AG08396 (cell line): Measurements from ENCODE around the gene GPR161.

ENCODE experiments used
- DNase-seq: peaks from one replicate; pipeline ENCODE4 v3.0.0; 2012; ENCODE audit warnings: low spot score, mixed read lengths

Gene GPR161

DNA sequence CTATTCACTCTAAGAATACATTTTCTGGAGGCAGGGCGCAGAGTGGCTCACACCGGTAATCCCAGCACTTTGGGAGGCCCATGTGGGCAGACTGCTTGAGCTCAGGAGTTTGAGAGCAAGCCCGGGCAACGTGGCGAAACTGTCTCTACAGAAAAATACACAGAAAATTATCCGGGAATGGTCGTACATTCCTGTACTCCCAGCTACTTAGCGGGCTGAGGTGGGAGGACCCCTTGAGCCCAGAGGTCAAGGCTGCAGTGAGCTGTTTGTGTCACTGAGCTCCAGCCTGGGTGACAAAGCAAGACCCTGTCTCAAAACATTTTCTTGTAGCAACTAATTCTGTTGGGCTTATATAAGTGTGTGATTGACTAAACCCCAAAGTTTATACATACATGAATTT lies 30.5 kb downstream of the GPR161 start:
- no peak for DNase-seq

DNA sequence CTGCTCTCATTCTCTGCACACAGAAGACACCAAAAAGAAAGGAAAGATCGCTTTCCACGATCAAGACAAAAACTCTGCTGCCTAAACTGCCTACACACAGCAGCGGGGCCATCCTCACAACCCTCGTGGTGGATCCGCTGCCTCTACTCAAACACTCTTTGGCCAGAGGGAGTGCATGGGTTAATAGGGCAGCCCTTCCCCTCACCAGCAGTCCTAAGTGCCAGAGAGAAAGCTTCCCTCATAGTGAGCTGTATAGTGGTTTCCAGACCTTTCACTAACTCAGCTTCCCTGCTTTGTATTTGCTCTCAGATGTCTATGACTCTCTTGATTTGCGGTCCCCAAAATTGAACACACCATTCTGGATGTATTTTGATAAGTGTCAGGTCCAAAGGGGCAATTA lies 30.9 kb downstream of the GPR161 start:
- DNase-seq = no peak

DNA sequence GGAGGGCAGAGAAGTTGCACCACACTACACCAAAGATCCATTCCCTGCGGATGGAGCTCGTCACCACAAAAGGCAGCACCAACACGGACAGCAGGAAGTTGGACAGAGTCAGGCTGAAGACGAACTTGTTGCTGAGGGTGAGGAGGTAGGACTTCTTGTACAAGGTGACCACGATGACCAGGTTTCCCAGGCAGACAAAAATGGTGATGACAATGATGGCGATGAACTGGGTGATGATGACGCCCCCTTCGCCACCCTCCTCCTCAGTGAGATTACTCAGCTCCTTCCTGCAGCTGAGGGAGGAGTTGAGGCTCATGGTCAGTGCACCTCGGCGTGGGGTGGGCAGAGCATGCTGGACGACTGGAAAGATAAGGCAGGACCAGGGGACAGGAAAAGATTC lies 32.2 kb downstream of the GPR161 start:
- no peak for DNase-seq

DNA sequence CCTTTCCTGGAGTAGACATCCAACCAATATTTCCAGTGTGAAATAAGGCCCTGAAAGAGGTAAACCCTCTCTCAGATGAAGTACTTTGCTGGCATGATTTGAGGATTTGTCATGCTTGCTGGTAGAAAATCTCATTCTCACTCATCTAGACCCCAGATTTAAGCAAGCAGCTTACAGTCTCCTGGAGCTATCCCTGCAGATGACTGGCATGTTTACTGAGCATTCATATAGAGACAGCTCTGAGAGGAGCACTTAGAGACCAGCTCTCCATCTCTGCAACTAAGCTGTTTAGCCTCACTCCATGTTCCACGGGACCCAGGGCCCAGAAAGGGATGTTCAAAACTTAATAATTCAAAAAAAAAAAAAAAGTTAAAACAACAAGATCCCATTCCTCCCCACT lies 34.2 kb downstream of the GPR161 start:
- no peak for DNase-seq

DNA sequence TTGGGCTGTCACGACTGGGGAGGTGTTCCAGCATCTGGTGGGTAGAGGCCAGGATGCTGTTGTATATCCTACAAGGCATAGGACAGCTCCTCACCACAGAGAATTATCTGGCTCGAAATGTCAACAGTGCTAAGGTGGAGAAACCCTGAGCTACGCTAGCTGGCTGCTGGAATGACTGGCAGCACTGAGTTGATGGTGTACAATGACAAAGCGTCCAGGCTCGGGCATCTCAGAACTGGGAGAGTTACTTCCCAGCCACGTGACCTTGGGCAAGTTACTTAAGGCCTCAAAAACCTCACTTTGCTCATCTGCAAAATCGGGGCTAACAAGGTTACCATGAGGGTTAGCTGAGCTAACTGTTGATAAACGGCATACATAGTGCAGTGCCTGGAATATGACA lies 35.4 kb downstream of the GPR161 start:
- no peak for DNase-seq

DNA sequence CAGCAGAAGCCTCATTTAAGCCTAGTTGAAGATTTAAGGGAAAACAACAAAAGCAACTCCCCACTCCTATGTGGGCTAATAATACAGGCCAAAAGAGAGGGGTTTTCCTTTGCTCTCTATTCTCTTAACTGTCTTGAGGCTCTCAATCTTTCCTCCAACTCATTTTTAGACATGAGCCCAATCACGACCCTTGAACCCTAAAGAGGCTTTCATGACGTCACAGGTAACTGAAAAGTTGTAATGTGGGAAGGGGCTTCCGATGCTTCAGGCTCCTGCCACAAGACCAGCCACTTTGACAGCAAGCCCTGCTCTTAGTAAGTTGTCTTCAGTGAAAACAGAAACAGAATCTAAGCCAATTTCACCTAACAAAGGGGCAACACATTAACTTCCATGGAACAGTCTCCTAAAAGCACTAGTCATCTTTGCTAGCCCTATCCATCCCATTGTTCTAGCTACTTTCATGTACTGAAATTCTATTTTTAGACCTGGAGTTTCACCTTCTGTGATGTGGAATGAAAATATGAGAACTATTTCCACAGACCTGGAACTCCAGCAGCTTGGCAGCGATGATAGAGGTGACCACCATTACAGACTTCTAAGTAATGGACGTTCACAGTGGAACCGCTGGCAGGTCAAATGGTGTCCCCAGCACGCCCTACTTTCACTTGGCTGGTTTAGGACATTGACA lies 36.3 kb downstream of the GPR161 start:
- DNase-seq = no peak

DNA sequence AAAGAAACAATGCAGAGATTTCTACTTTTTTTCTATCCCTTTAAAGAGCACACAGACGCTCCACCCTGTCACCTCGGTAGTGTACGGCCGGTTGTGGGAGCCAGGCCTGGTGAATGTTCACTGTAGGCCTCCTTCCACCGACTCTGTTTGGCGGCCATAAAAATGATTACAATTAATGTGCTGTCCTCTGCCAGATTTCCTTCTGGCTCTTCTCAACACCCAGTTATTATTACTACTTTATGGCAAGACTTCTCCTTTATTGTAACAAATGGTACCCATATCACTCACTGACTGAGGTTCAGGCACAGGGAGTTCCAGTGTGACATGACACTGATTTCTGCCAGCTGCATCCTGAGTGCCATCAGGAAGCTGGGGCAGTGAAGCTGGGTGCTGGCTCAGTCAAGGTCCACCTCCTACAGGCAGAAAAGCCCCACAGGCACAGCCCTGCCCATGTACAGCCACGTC lies 37.4 kb downstream of the GPR161 start:
- no peak for DNase-seq

DNA sequence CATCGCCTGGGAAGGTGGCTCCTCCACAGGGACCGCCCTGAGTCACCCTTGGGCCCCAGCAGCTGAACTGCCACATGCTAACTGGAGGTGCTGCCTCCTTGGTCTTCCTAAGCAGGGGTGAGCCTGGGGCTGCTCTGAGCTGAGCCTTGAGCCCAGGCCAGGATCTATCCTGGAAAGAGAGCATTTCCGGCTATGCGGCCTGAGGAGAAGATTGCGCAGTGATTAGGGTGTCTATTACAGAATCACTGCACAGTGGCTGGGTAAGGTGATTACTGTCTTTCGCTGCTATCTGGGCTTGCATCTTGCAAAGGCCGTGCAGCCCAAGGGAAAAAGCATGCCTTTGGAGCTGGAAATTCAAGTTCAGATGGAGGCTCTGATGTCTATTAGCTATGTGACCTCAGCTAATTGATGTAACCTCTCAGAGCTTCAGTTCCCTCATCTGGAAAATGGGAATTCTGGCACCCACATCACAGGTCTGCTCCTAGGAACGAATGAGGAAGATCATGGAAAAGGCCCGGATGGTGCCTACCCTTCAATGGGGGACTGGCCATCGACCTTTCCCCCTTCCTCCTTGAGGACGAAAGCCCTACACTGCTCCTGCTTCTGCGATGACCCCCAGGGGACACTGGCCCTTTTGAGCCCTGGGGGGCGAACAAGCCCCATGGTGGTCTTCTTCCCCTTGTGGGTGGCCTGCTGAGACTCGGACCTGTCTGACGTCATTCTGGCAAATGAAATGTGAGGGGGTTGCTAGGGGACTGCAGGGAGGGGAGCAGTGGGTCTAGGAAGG lies 38.0 kb downstream of the GPR161 start:
- DNase-seq = no peak

DNA sequence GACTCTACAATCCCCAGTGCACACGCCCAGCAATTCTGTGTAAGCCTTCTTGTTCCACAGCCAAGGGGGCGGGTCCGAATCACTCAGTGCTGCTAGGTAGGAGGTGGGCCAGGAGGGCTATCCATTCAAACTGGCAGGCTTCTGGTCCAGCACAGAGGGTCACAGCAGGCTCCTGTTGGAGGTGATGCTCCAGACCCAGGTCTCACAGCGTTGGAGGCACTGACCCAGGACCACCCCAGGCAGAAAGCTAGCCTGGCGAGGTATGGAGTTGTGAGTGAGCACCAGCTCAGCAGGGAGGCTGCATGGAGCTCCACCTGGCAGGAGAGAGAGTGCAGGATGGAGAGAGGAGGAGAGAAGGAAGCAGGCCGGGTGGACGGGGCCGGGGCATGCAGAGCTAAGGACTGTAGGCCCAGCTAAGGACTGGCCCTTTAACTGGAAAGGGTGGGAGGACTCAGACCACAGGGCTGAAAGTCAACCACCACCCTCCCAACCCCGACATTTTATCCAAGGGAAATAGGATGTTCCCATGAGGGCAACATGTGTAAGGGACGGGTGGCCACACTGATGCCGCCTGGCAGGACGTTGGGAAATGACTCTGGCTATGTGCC lies 38.7 kb downstream of the GPR161 start:
- no peak for DNase-seq

DNA sequence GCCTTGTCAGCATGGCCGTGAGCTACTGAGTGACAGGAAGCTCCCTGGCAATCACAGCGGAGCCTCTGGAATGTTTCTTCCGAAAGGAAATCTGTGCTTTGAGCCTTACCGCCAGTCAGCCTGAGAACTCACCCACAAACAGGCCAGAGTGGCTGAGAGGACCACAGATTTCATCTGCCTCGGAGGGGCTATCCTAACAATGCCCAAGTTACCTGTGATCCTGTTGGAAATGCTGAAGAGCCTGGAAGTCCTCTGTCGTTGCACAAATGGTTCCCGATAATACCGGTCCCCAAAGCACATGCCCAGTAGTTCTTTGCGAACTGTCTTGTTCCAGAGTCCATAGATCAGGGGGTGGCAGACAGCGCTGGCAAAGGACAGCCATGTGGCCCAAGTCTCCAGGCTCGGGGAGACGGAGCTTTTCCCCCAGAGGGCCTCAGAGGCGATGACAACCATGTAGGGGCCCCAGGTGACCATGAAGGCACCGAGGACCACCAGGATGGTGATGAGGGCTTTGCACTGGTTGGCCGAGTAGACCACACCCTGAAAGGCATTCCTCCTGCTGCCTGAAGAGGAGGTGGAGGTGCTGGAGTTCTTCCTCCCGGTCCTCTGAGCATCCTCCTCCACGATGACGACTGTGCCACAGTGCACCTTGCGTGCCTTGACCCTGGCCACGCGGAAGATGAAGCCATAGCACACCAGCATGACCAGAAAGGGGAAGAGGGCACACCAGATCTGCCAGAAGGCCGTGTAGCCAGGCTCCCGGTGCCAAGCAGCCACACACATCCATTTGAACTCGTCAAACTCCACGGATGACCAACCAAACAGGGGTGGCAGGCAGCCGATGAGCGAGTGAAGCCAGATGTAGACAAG lies 40.2 kb downstream of the GPR161 start:
- no peak for DNase-seq

DNA sequence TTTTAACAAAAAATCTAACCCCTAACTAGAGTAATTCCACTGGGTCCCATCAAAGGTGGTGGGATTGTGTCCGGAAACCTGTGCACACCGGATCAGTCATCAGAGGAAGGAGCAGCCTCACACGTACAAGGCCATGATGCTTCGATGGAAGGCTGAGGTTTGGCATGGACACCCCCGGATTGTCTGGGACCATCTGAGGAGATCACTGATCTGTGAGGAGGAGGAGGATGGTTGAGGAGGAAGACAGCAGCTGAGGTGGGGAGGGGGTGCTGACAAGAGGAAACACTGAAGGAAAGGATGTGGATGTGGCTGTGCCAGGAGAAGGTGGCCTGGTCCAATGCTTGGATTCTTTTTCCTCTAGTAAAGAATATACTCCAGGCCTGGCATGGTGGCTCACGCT lies 41.3 kb downstream of the GPR161 start:
- DNase-seq = no peak

DNA sequence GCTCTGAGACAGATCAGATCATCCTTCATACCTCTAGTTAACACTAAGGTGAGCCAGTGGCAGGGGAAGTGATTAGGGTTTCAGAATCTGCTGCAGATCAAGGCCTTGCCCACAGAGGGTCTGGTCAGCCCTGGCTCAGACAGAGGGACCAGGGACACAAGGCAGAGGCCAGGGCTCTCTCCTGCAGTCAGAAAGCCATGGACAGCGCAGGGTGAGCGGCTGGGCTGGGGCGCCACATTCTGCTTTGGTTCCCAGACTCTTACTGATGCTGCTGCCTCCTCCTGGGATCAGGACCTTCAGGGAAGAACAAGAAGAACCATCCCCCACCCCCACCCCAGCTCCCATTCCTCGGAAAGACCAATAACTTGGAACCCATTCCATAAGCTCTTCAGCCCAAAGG lies 43.1 kb downstream of the GPR161 start:
- DNase-seq = no peak

DNA sequence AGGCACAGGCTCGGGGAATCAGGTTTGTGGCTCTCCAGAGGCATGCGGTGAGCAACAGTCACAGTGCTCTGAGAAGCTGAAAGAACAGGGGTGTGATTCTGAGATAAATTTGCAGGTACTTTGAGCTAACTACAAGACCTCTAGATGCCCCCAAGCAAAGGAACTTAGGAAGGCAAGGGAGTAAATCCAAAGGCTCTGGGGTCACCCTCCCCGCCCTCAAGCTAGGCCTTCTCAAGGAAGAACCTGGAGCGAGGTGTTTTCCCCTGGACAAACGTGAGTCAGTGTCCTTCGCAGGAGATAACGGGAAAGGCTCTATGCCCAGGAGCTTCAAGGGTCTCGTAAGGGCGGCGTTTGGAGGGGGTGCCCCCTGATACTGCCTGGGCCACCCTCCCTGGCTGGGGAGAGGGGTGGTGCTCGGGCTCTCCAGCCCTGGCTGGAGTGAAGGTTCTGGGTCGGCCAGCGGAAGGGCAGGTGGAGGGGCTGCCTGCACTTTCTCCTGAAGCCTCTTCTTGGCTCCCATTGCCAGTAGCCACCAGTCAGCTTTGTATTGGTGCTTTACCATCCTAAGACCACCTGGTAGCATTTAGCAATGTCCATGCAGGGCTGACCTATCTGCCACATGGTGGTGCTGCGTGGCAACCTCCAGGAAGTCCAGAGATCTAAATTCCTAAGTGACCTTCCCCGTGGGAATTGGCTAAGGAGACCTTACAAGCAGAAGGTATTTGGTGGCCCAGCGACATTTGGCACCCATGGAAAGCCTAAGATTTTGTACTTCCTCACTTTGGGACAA lies 44.0 kb downstream of the GPR161 start:
- DNase-seq = no peak

DNA sequence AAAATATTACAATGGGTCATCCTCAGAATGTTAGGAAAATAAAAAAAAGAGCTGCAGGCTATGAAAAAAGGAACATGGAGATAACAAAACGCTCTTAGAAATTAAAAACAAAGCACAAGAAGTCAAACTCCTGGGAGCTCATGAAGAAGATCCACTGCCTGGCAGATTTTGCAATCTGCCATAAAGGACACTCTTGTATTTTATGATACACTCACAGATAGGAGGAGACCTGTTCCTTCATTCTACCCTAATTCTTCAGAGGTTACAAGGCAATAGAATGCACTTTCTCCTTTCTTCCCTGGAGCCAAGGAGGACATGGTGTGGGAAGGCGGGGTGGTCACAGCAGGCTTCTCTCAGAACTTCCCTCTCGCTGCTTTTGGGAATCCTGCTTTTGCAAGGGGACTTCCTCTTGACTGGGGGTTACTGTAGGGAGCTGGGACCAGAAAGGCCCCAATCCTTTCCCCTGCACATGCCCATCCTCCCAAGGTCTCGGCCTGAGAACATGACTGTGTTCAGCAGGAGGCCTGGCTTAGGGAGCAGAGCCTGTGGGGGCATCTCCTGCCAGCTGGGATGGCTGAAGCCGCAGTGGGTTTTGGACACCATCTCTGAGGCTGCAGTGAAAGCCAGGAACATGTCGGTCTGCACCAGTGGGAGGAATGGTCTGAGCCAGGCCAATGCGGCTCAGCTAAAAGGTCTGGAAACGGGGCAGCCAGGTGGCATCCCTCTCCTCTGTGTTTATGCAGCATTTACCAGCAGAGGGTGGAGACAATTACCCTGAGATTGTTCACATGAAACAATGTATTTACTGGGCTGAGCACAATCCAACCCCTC lies 44.8 kb downstream of the GPR161 start:
- DNase-seq = no peak

DNA sequence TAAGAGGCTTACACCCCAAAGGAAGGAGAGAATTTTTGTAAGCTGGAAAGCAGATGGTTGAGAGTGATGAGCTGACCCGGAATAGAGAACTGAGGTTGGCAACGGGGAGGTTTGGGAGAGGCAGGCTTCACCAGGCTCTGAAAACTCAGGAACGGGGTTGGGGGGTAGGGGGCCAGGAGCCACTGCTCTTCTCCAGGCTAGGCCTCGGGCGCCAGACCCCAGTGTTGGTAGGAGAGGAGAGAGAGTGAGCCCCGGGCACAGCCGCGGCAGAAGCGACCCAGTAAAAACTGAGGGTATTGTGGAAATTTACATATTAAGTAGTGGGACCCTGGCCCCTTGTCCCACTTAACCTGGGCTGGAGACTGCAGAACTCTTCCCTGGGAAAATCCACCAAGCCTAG lies 45.7 kb downstream of the GPR161 start:
- DNase-seq = no peak

DNA sequence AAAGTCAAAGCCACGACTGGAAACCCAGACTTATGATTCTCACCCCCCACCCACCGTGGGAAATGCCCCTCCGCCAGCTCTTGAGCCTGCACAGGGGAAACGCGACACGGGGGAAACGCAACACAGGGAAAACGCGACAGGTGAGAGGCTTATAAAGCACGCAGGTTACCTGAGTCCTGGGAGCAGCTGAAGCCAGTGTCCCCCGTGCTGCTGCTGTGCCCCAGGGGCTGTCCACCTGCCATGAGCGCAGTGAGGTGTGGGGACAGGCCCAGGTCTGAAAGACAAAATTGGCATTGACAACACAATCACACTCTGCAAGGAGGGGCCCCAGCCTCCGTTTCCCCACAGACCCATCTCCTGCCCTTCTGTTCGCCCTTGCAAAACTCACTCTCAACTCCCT lies 46.3 kb downstream of the GPR161 start:
- no peak for DNase-seq

DNA sequence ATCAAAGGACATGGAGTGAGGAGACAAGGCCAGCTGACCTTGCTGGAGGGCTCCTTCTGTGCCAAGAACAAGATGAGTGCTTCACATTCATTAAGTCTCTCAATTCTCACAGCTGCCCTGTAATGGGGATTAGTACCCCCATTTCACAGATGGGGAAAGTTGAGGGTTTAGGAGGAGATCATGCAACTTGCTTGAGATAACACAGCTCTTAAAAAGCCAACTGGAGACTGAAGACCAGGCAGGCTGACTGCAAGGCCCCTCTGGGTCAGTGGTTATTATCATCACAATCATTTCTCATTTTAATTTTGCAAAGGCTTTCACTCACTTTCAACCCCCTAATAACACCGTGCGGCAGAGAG lies 46.8 kb downstream of the GPR161 start:
- DNase-seq = no peak

DNA sequence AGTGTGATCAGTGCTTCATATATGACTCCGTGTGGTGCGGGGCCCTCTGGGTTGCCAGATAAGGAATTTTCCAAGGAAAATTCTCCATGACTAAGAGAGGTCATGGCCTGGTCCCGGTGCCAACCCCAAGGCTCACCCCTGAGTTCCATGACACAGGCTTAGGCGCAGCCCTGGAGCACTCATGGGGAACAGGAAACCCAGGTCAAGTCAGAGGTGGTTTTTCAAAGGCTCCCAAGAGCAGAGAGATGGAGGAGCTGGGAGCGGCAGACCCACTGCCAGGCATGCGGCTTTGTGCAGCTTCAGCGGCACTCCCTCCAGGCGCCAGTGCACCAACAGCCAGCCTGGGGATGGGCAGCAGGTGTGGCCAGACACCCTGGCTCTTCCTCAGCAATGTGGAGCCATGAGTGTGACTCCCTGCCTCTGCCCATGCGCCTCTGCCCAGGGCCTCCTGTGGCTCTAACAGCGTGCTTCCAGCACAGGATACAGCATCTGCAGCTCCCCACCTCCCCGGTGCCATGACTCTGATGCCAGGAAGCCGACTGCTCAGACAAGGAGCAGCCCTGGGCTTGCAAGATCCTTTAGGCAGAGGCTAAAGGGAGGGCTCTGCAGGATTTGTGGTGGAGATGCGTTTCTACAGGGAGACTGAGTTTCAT lies 47.3 kb downstream of the GPR161 start:
- no peak for DNase-seq

DNA sequence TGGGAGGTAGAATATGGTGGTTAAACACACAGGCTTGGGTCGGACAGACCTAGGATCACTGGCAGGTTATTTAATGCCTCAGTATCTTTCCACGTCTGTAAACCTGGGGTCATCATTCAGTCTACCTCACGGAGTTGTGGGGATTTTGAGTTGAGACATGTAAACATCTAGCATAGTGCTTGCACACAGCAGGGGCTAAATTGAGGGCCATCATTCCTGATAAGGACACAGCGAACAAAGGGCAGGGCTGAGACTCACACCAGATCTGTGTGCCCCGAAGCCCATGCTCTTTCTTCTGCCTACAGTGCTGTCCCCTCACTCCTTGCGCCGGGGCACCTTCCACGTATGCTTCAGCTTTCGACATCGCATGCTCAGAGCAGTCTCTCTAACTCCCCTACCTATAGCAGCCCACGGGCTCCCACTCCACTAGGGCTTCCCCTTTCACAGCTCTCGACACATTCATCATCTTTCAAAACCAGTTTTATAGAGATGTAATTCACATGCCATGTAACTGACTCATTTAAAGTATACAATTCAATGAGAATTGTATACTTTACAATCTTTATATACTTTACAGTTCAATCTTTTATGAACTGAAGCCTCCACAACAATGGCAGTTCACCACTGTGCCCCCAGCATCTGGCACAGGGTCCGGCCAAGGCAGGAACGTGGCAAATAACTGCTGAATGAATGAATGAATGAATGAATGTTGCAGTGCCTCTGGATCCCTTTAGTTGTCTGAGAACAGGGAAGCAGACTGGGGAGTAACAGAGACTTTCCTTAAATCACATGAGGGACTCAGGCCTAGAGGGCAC lies 48.0 kb downstream of the GPR161 start:
- DNase-seq = no peak
